NCI-H146 treated with DMSO at 0.1 percent for 48 hours (cell line): ENCODE measurements around the gene SMPD3.
A peak's percentile ranks its signal among the peaks of the same experiment; 100 is the strongest.

ENCODE experiments used
- DNase-seq: peaks from one replicate; lab custom pipeline; 2025; ENCODE audit not compliant: unreplicated experiment; lab: John Stamatoyannopoulos, UW

SMPD3 gene

DNA sequence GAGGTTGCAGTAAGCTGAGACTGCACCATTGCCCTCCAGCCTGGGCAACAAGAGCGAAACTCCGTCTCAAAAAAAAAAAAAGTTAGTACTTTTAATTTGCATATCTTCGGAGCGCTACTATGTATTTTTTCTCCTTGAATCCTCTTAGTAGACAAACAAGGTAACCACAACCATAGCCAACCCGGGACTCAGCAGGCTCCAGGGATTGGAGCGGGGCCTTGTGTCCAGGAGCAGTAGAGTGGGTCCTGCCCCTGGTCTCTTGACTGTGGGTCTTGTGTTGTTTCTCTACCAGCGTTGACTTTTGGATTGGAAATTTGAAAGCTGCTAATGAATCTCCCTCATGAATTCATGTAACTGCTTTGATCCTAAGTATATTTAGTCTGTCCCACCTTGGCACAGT, 105.2 kb downstream of the SMPD3 start:
- DNase-seq: no peak

DNA sequence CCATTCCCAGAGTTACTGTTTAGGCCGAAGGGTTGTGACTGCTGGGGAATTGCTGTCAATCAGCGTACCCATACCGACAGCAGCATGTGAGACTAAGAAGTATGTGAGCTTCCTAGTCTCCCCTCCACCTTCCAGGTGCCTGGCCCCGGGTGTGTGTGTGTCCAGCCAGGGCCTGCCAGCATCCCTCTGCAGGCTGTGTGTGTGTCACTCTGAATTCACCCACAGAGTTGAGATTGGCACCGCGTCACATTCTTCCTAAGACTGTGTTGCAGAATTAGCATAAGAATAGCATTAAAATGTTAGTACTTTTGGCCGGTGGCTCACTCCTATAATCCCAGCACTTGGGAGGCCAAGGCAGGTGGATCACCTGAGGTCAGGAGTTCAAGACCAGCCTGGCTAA, 105.7 kb downstream of the SMPD3 start:
- DNase-seq: no peak

- DNase-seq: no peak
Measured at GRCh38 chr16:68339214-68339613, 109.1 kb downstream of the SMPD3 start.

- DNase-seq: no peak
Measured at GRCh38 chr16:68338326-68339119, 109.8 kb downstream of the SMPD3 start.

GRCh38 chr16:68335175-68335574, 113.1 kb downstream of the SMPD3 start:
- DNase-seq: no peak

- DNase-seq: no peak
Measured at GRCh38 chr16:68332411-68333121, 115.7 kb downstream of the SMPD3 start.

DNA sequence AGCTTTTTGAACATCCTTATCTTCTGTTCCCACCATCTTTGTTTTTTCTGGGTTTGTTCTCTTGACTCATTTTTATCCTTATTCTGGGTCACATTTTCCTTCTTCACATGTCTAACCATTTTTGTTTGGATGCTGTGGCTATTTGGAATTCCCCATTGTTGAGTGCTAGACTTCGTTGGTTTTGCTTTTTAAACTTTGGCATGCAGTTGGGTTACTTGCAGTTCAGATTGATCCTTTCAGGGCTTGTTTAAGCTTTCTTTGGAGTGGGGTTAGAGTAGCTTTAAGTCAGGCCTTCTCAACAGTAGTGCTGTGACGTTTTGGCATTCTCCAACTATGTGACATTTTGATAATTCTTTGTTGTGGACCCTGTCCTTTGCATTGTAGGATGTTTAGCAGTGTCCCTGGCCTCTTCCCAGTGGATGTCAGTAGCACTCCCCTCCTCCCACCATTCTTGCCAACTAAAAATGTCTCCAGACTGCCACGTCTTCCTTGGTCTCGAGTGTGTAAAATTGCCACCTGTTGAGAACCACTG, 116.4 kb downstream of the SMPD3 start:
- DNase-seq: no peak

- no peak for DNase-seq
Measured at GRCh38 chr16:68328860-68329390, 119.4 kb downstream of the SMPD3 start.

DNA sequence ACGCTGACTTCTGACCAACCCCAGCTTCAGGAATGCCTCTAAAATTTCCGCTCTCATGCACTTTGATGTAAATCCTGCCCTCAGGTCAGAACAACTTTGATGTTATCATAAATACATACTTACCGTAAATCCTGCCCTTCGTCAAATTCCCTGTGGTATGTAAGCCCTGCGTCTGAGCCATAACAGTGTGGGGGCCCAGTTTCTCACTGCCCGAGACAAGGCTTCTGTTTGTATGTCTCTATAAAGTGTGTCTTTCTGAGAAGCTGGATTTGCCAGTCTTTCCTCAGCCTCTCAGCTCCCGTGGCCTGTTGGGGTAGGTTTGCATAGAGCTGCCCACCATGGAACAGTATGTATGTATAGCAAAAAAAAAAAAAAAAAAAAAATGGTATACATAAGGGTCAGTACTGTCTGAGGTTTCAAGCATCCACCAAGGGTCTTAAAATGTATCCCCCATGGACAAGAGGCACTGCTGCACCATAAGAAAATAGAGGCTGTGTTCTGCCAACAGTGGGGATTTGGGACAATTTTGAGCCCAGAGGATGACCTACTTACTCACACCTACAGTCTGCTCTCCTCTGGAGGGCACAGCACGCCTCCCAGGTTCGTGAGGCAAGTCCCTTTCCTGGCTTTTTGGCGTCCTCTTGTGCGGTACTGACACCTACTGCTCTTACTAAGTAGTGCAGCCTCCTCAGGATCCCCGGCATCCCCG, 120.0 kb downstream of the SMPD3 start:
- DNase-seq: peak; percentile 48

DNA sequence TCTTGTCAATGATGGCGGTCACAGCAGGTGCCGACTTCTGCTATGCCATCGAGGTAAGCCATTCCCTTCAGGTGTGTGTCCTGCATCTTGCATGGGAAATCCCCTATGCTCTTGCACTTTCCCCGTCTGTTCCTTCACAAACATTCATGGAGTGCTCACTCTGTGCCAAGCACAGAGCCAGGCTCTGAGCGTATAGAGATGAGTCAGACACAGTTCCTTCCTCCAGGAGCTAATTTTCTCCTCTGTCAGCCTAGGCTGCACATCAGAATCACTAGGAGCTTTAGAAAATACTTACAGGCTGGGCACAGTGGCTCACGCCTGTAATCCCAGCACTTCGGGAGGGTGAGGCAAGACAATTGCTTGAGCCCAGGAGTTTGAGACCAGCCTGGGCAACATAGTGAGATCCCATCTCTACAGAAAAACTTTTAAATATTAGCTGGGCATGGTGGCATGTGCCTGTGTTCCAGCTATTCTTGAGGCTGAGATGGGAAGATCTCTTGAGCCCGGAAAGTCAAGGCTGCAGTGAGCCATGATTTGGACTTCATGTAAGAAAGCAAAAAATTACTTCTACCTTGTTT, 123.4 kb downstream of the SMPD3 start:
- no peak for DNase-seq

- DNase-seq: no peak
Measured at GRCh38 chr16:68324336-68324735, 124.0 kb downstream of the SMPD3 start.

GRCh38 chr16:68319185-68319908, 129.0 kb downstream of the SMPD3 start:
- DNase-seq: no peak

GRCh38 chr16:68313116-68313515, 135.2 kb downstream of the SMPD3 start:
- no peak for DNase-seq

GRCh38 chr16:68310774-68311511, 137.4 kb downstream of the SMPD3 start, which contains the start of the genes PRMT7 and SLC7A6OS:
TSS of gene PRMT7 (plus strand) at chr16:68311019. CDS start at chr16:68315980, 4,961 bp downstream.
TSS of gene SLC7A6OS (minus strand) at chr16:68310946. CDS start at chr16:68310926, 20 bp downstream.
- peak; percentile 77 for DNase-seq

DNA sequence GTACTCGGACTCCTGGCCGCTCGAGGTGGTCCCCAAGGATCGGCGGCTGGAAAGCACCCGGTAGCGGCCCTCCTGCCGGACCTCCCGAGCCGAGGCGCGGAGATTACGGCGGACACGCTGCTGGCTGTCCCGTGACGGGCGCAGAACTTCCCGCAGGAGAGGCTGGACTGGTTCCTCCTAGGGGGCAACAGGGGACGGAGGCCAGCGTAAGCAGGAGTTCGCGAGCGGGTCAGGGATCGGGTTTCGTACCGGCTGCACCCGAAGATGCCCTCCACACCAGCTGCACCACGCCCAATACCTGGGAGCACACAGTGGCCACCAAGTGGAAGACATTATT, 137.9 kb downstream of the SMPD3 start:
- no peak for DNase-seq

- DNase-seq: no peak
Measured at GRCh38 chr16:68309799-68310198, 138.5 kb downstream of the SMPD3 start.
